RPMI7951 (cell line): Measurements from ENCODE around the gene WASF3. TPM values are rescaled to one million over a fixed set of nuclear protein-coding genes. Genes with fewer than 3 reads are reported as not detected.

Source experiments
- DNase-seq: peaks from one replicate; pipeline ENCODE4 v3.0.0-alpha.2; 2012; ENCODE audit warnings: low read depth
- total RNA-seq: library from RNA; depleted of rRNA; stranded (reverse); fragments of >200 nt; shearing (Covaris generic); gene quantifications from 2 replicates; pipeline ENCODE4 v1.2.3, GENCODE V29; 2014

WASF3 gene
- total RNA-seq, 1 experiment from 2014 or later, result 6.1 TPM

GRCh38 chr13:26589754-26590153, 32.3 kb downstream of the WASF3 start:
- DNase-seq, result no peak

DNA sequence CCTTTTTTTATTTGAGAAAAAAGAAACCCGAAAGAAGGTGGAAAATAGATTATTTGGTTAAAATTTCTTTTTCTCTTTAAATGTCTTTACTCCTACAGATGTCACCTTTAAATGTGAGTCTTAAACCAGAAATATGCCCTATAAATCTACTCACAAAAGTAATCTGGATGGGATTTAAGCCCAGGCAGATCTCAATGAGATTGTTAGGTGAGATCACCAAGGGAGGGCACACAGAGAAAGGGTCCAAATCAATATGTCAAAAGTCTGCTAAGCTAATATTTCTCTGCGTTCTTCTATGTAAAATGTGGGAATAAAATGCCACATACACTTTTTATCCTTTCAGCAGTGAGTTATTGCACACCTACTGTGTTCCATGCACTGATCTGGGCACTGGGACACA, 32.9 kb downstream of the WASF3 start:
- no peak for DNase-seq

DNA sequence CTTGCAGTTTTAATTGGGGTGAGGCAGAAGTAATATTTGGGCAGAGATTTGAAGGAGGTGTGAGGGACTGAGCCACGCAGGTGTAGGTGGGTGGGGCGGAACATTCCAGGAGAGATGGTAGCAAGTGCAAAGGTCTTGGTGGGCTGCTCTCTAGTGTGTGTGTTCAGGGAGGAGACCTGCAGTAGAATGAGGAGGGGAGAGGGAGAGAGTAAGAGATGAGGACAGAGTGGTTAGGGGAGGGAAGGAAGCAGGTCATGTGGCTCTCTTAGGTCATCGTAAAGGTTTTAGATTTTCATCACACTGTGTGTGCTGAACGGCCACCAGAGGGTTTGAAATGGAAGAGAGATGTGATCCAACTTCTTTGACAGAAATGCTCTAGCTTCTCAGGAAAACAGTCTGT, 33.5 kb downstream of the WASF3 start:
- no peak for DNase-seq

DNA sequence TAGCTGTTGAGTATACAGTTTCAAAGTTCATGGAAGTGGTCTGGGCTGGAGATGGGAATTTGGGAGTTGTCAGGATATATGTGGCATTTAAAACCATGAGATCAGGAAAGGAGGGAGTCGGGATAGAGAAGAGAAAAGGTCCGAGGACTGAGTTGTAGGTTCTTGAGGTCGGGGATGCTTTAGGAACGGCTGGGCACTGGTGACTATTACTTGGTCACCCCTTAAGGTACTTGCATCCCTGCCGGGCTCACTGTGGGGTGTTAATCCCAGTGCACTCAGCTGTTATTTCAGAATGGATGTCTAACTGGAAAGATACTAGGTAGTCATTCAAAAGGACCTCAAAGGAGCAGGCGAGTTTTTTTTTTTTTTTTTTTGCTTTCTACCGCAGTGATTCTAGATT, 34.2 kb downstream of the WASF3 start:
- DNase-seq, result no peak

- DNase-seq, result no peak
Measured at GRCh38 chr13:26593661-26594060, 36.2 kb downstream of the WASF3 start.

GRCh38 chr13:26594363-26594762, 36.9 kb downstream of the WASF3 start:
- DNase-seq, result no peak

- DNase-seq, result no peak
Measured at GRCh38 chr13:26596458-26596857, 39.0 kb downstream of the WASF3 start.

GRCh38 chr13:26599403-26599802, 41.9 kb downstream of the WASF3 start:
- DNase-seq, result no peak

DNA sequence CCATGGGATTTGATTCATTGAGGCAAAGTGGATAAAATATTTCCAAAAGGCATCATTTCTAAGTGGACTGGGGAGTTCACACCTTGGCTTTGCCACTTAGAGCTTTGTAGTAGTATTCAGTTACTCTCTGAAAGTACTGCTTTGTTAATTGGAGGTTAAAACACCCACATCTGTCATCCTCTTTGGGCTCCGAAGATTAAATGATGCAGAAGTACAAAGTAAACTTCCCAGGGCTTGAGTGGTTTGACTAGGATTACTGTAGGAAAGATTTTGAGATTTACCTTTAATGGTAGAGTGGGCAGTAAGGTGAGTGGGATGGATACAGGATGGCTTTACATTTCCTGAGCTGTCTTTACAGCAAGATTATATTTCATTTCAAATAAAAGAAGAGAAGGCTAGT, 42.4 kb downstream of the WASF3 start:
- no peak for DNase-seq

DNA sequence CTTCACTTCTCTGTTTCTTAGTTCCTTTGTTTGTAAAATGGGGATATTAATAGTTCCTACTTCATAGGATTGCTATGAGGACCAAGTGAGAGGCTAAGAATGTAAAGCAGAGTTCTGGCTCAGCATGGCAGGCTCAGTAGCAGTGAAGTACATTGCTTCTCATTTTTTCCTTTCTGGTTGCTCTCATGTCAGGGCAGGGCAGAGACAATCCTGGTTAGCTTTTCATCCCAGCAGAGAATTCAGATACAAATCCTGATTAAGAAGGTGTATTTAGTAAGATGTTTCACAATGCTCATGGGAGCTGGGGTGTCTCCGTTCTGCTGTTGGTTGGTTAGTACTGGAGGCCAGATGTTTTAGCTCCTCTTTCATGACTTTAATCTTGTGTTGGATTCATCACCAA, 42.9 kb downstream of the WASF3 start:
- DNase-seq, result no peak

- DNase-seq, result peak; percentile 78
Measured at GRCh38 chr13:26601669-26602068, 44.2 kb downstream of the WASF3 start.

DNA sequence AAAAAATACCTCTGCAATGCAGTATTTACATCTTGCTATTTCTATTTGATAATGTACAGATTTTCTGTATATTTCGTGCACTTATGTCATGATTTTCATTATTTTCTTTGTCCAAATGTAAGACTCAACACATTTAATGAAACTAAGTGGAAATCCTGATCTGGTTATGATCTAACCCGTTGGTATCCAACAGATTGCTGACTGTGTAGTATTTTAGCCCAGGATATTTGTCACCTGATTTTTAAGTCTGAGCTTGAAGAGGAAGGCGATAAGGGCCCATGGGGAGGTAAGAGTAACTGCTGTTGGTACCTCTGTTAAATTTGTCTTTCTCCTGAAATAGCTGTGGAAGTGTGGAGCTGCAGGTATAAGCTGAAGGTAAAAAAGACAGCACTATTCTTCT, 45.3 kb downstream of the WASF3 start:
- no peak for DNase-seq

GRCh38 chr13:26604784-26605545, 47.5 kb downstream of the WASF3 start:
- DNase-seq, result no peak

GRCh38 chr13:26605845-26606244, 48.4 kb downstream of the WASF3 start:
- DNase-seq, result no peak

DNA sequence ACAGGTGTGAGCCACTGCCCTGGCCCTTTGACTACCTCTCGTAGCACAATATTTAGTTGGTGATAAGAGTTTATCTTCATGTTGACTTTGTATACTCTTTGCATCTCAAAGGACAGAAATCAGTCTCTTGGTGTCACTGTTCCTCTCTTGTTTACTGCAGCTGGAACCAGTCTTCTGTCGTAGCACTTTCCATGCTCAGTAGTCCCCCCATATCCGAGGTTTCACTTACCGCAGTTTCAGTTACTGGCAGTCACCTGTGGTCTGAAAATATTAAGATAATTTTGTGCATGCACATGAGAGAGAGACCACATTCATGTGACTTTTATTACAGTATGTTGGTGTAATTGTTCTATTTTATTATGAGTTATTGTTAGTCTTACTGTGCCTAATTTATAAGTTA, 49.1 kb downstream of the WASF3 start:
- DNase-seq, result no peak

DNA sequence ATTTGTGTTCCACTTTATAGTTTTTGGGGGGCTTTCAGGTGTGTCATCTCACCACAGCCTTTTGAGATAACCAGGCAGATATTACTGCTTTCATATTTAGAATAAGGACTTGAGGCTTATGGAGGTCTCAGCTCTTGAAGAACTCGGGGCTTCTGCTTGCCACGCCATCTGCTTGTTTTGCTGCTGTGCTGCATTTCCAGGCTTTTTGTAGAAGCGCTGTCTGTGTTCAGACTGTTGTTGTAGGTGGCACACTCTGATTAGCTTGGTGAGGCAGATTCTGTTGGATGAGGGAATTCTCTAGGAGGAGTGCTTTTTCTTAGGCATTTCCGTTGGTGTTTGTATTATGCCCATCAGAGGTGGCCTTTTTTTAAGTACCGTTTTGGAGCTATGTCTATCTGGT, 57.2 kb downstream of the WASF3 start:
- DNase-seq, result no peak

DNA sequence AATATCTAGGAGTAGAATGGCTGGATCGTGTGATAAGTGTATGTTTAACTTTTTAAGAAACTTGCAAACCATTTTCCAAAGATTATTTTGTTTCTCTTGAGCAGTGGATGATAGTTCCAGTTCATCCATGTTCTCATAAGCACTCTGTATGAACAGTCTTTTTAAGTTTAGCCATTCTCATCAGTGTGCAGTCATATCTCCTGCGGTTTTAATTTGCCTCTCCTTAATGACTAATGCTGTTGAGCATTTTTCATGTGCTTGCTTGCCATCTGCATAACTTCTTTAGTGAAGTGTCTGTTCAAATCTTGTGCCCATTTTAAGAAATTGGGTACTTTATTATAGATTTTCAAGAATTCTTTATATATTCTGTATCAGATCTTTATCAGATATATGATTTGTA, 58.6 kb downstream of the WASF3 start:
- DNase-seq, result peak; percentile 76

GRCh38 chr13:26618726-26619125, 61.2 kb downstream of the WASF3 start:
- peak; percentile 52 for DNase-seq

GRCh38 chr13:26619358-26619757, 61.9 kb downstream of the WASF3 start:
- DNase-seq, result peak; percentile 89

GRCh38 chr13:26621731-26622401, 64.4 kb downstream of the WASF3 start:
- no peak for DNase-seq

DNA sequence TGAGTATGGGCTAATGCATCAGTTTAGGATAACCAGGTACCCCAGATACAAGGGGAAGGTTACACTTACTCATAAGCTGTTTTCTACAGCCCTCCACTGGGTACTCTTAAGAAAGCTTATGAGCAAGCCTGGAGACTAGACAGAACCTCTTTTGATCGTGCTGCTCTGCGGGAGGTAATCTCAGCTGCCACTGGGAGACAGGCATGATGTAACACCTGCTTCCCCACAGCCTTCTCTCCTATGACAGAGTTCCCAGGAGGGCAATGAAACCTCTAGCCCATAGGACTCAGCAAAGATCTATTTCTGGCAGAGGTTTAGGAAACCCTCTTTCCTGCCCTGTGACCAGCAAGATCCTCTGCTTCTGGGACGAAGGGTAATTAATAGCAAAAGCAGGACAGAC, 65.6 kb downstream of the WASF3 start:
- DNase-seq, result no peak

GRCh38 chr13:26624572-26624971, 67.1 kb downstream of the WASF3 start:
- no peak for DNase-seq

- no peak for DNase-seq
Measured at GRCh38 chr13:26626271-26626670, 68.8 kb downstream of the WASF3 start.

DNA sequence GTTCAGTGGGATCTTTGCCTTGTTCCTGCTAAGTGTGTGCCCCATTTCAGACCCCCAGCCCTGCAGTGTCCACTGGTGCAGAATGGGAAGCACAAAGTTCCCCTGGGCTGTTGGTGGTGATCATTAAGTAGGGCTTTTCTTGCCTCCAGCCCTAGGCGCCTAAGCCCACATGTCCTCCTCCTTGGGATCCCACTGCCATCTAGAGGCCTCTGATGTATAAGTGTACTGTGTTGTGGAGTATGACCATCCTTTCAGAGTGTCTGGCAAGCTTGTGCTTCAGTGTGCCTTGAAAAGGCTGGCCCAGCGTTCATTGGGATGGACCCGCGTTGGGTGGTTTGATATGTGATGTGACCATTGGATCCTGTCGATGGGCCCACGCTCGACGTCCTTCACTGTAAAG, 71.2 kb downstream of the WASF3 start:
- peak; percentile 33 for DNase-seq
